Neutrophil (primary cell): ENCODE data around the gene ARHGEF1.
A peak's percentile ranks its signal among the peaks of the same experiment; 100 is the strongest.
"Not testable (repeated sequence)": the region's sequence is repeated elsewhere in the genome, so short reads cannot be mapped to it uniquely, and the experiment has no call there.

Experiments
- H3K27ac ChIP-seq: fragments of 200-600 bp; sonication (generic); 2 replicates; pipeline ENCODE4 v1.5.1; 2016; ENCODE audit warnings: mild to moderate bottlenecking, moderate library complexity
- H3K27me3 ChIP-seq: fragments of 200-600 bp; sonication (generic); 2 replicates; pipeline ENCODE4 v1.6.0; 2016; ENCODE audit warnings: mild to moderate bottlenecking
- H3K36me3 ChIP-seq: fragments of 200-600 bp; sonication (generic); 2 replicates; pipeline ENCODE4 v1.5.1; 2017
- H3K4me1 ChIP-seq, 2 experiments: fragments of 200-600 bp in 1 of 2; sonication (generic) in 1 of 2; 1 replicate in 1 of 2; 2 replicates in 1 of 2; pipeline versions ENCODE4 v1.5.1 to v1.6.1; 2013 to 2016; ENCODE audit warnings: low read depth in 1 of 2, low read length in 1 of 2, mild to moderate bottlenecking in 1 of 2, moderate library complexity in 1 of 2; ENCODE audit not compliant: control insufficient read depth in 1 of 2, insufficient read depth in 1 of 2
- H3K4me3 ChIP-seq, 2 experiments: fragments of 200-600 bp in 1 of 2; sonication (generic) in 1 of 2; 1 replicate in 1 of 2; 2 replicates in 1 of 2; pipeline ENCODE4 v1.5.1; 2013 to 2016; ENCODE audit warnings: low read depth in 1 of 2, low read length in 1 of 2, mild to moderate bottlenecking in 1 of 2, moderate library complexity in 1 of 2
- H3K9me3 ChIP-seq: fragments of 200-600 bp; sonication (generic); 2 replicates; pipeline ENCODE4 v1.5.1; 2016
- CTCF ChIP-seq: fragments of 200-600 bp; sonication (generic); IDR thresholded peaks from 2 replicates; pipeline ENCODE4 v1.5.1; 2016; ENCODE audit warnings: antibody characterized with exemption

The ARHGEF1 gene

GRCh38 chr19:41937525-41938468, 54.8 kb downstream of the ARHGEF1 start:
- H3K9me3 ChIP-seq, result no peaks in the 10 kb centered on the region
- H3K27ac ChIP-seq, result no peak overlapping the region
- no peaks in the 10 kb centered on the region for H3K36me3 ChIP-seq
- H3K4me1 ChIP-seq, result peaks cover 0 to 12% of the 10 kb centered on the region in 2 experiments
- no peak overlapping the region for H3K4me3 ChIP-seq
- H3K27me3 ChIP-seq, result peaks cover 96% of the 10 kb centered on the region
- no peak for TF ChIP-seq CTCF

GRCh38 chr19:41939209-41939608, 56.2 kb downstream of the ARHGEF1 start:
- not testable (repeated sequence) for H3K9me3 ChIP-seq, H3K27ac ChIP-seq, H3K4me3 ChIP-seq, H3K36me3 ChIP-seq
- peaks cover 0 to 12% of the 10 kb centered on the region in 2 experiments for H3K4me1 ChIP-seq
- H3K27me3 ChIP-seq, result peaks cover 92% of the 10 kb centered on the region

GRCh38 chr19:41939861-41940730, 57.1 kb downstream of the ARHGEF1 start:
- H3K9me3 ChIP-seq, result no peaks in the 10 kb centered on the region
- H3K4me3 ChIP-seq, result peak overlapping the region in 1 of 2 experiments; percentile 32
- H3K4me1 ChIP-seq, result peaks cover 0 to 12% of the 10 kb centered on the region in 2 experiments
- no peaks in the 10 kb centered on the region for H3K36me3 ChIP-seq
- H3K27ac ChIP-seq, result no peak overlapping the region
- no peak for TF ChIP-seq CTCF
- H3K27me3 ChIP-seq, result peaks cover 85% of the 10 kb centered on the region

- Histone ChIP-seq H3K27me3 (peaks cover 78% of the 10 kb centered on the region), H3K9me3 (no peaks in the 10 kb centered on the region), H3K27ac (no peak overlapping the region), H3K4me3 (no peak overlapping the region), H3K4me1 (peaks cover 0 to 12% of the 10 kb centered on the region in 2 experiments), H3K36me3 (no peaks in the 10 kb centered on the region)
- no peak for TF ChIP-seq CTCF
These were observed 57.9 kb downstream of the ARHGEF1 start for GRCh38 chr19:41940731-41941409.

- H3K27ac ChIP-seq, result no peak overlapping the region
- H3K36me3 ChIP-seq, result no peaks in the 10 kb centered on the region
- H3K9me3 ChIP-seq, result no peaks in the 10 kb centered on the region
- H3K27me3 ChIP-seq, result peaks cover 70% of the 10 kb centered on the region
- TF ChIP-seq CTCF, result no peak
- H3K4me3 ChIP-seq, result no peak overlapping the region
- peaks cover 0 to 12% of the 10 kb centered on the region in 2 experiments for H3K4me1 ChIP-seq
These were observed 58.6 kb downstream of the ARHGEF1 start for GRCh38 chr19:41941410-41942202.
